Osteoblast (primary cell): ENCODE data around the gene TMEM38B. TPM values are rescaled to one million over a fixed set of nuclear protein-coding genes. Genes with fewer than 3 reads are reported as not detected.
A peak's percentile ranks its signal among the peaks of the same experiment; 100 is the strongest.

ENCODE experiments used
- DNase-seq: peaks from one replicate; pipeline ENCODE4 v3.0.0; 2011; ENCODE audit warnings: low spot score, mixed read lengths; ENCODE audit not compliant: insufficient read length; ENCODE audit errors: missing footprints
- H2AFZ ChIP-seq: 2 replicates; pipeline ENCODE4 v1.6.0; 2011; ENCODE audit warnings: mild to moderate bottlenecking, low read length
- H3K27ac ChIP-seq: 2 replicates; pipeline ENCODE4 v1.5.1; 2011; ENCODE audit warnings: mild to moderate bottlenecking, low read depth, low read length, moderate library complexity
- H3K27me3 ChIP-seq: 2 replicates; pipeline ENCODE4 v1.6.0; 2012; ENCODE audit warnings: mild to moderate bottlenecking, control low read depth, inconsistent platforms, low read length, moderate library complexity; ENCODE audit not compliant: insufficient read depth
- H3K36me3 ChIP-seq: 2 replicates; pipeline ENCODE4 v1.5.1; 2011; ENCODE audit warnings: mild to moderate bottlenecking, low read length, control low read depth, moderate library complexity; ENCODE audit not compliant: insufficient read depth
- H3K4me1 ChIP-seq: 2 replicates; pipeline ENCODE4 v1.5.1; 2011; ENCODE audit warnings: mild to moderate bottlenecking, low read length, control low read depth, moderate library complexity; ENCODE audit not compliant: insufficient read depth
- H3K4me2 ChIP-seq: 2 replicates; pipeline ENCODE4 v1.6.0; 2011; ENCODE audit warnings: mild to moderate bottlenecking, low read length; ENCODE audit not compliant: insufficient read depth
- H3K4me3 ChIP-seq: fragments of 200-600 bp; sonication (generic); 3 replicates; pipeline ENCODE4 v1.5.1; 2012; ENCODE audit warnings: mild to moderate bottlenecking, low read length, inconsistent platforms; ENCODE audit not compliant: insufficient read depth
- H3K79me2 ChIP-seq: 2 replicates; pipeline ENCODE4 v1.6.0; 2012; ENCODE audit warnings: mild to moderate bottlenecking, low read length, control low read depth, inconsistent platforms; ENCODE audit not compliant: insufficient read depth
- H3K9me3 ChIP-seq: 2 replicates; pipeline ENCODE4 v1.5.1; 2011; ENCODE audit warnings: low read depth, low read length, control low read depth
- H4K20me1 ChIP-seq: 2 replicates; pipeline ENCODE4 v1.6.0; 2012; ENCODE audit warnings: mild to moderate bottlenecking, low read length, control low read depth; ENCODE audit not compliant: insufficient read depth
- CTCF ChIP-seq: IDR thresholded peaks from 2 replicates; pipeline ENCODE4 v1.5.1; 2011; ENCODE audit warnings: mild to moderate bottlenecking, low read depth, low read length, moderate library complexity; ENCODE audit errors: extremely low read depth
- total RNA-seq: library from RNA; depleted of rRNA; stranded (reverse); fragments of >200 nt; gene quantifications from 2 replicates; pipeline ENCODE4 v1.2.3, GENCODE V29; 2012

The TMEM38B gene
- total RNA-seq, 1 donor: 22.4 TPM

GRCh38 chr9:105693435-105694189 lies 729 bp upstream of the TMEM38B start:
- Histone ChIP-seq H3K4me3 (peak overlapping the region; percentile 89), H3K4me1 (peaks cover 10% of the 10 kb centered on the region), H3K9me3 (no peaks in the 10 kb centered on the region), H4K20me1 (no peaks in the 10 kb centered on the region), H3K27ac (no peak overlapping the region), H3K27me3 (peaks cover 15% of the 10 kb centered on the region), H3K79me2 (peaks cover 14% of the 10 kb centered on the region), H3K4me2 (peak overlapping the region; percentile 92), H2AFZ (peak overlapping the region; percentile 92), H3K36me3 (no peaks in the 10 kb centered on the region)
- DNase-seq: peak; percentile 52
- TF ChIP-seq CTCF: no peak

GRCh38 chr9:105694848-105695581 lies 674 bp downstream of the TMEM38B start:
- H3K4me3 ChIP-seq: peak overlapping the region; percentile 89
- no peaks in the 10 kb centered on the region for H3K36me3 ChIP-seq
- no peaks in the 10 kb centered on the region for H4K20me1 ChIP-seq
- DNase-seq: peak; percentile 89
- peaks cover 10% of the 10 kb centered on the region for H3K4me1 ChIP-seq
- H3K9me3 ChIP-seq: no peaks in the 10 kb centered on the region
- H3K27me3 ChIP-seq: peaks cover 14% of the 10 kb centered on the region
- H3K79me2 ChIP-seq: peaks cover 17% of the 10 kb centered on the region
- no peak for TF ChIP-seq CTCF
- H2AFZ ChIP-seq: peak overlapping the region; percentile 87
- peak overlapping the region; percentile 51 for H3K27ac ChIP-seq
- peak overlapping the region; percentile 92 for H3K4me2 ChIP-seq

- Histone ChIP-seq H3K4me3 (no peak overlapping the region), H3K79me2 (peaks cover 17% of the 10 kb centered on the region), H2AFZ (no peak overlapping the region), H4K20me1 (no peaks in the 10 kb centered on the region), H3K27ac (no peak overlapping the region), H3K27me3 (peaks cover 10% of the 10 kb centered on the region), H3K4me1 (peaks cover 10% of the 10 kb centered on the region), H3K36me3 (no peaks in the 10 kb centered on the region), H3K9me3 (no peaks in the 10 kb centered on the region), H3K4me2 (no peak overlapping the region)
- DNase-seq: no peak
- TF ChIP-seq CTCF: no peak
Measured at GRCh38 chr9:105696219-105696793, 2.0 kb downstream of the TMEM38B start.

GRCh38 chr9:105697871-105698270 lies 3.5 kb downstream of the TMEM38B start:
- Histone ChIP-seq H3K27me3 (peaks cover 10% of the 10 kb centered on the region), H3K9me3 (no peaks in the 10 kb centered on the region), H3K36me3 (no peaks in the 10 kb centered on the region), H2AFZ (no peak overlapping the region), H3K4me2 (no peak overlapping the region), H3K79me2 (peaks cover 17% of the 10 kb centered on the region), H3K4me3 (no peak overlapping the region), H3K4me1 (peaks cover 10% of the 10 kb centered on the region), H3K27ac (no peak overlapping the region), H4K20me1 (no peaks in the 10 kb centered on the region)
- DNase-seq: no peak
- TF ChIP-seq CTCF: no peak
